ENCODE measurements around the gene IFT57. TPM values are rescaled to one million over a fixed set of nuclear protein-coding genes. Genes with fewer than 3 reads are reported as not detected.

IFT57 gene
- total RNA-seq, 1 donor: 74.9 TPM

GRCh38 chr3:108180194-108180593 is 42.0 kb downstream of the IFT57 start:
- Histone ChIP-seq H3K27me3 (ENCODE audit: insufficient read depth, low read length) (no peaks in the 10 kb centered on the region), H3K79me2 (ENCODE audit: insufficient read depth, low read length) (no peaks in the 10 kb centered on the region), H3K36me3 (ENCODE audit: insufficient read depth, low read length) (no peaks in the 10 kb centered on the region), H3K4me1 (ENCODE audit: insufficient read depth, low read length) (peaks cover 34% of the 10 kb centered on the region), H2AFZ (ENCODE audit: low read length) (no peak overlapping the region), H3K4me3 (ENCODE audit: insufficient read depth, low read length) (no peak overlapping the region), H3K4me2 (ENCODE audit: insufficient read depth, low read length) (peak overlapping the region; percentile 20), H3K9me3 (ENCODE audit: low read depth, low read length) (no peaks in the 10 kb centered on the region), H4K20me1 (ENCODE audit: insufficient read depth, low read length) (no peaks in the 10 kb centered on the region), H3K27ac (ENCODE audit: low read depth, low read length) (peak overlapping the region; percentile 69)
- no peak for DNase-seq (ENCODE audit: insufficient read length, low spot score, missing footprints)
- no peak for TF ChIP-seq CTCF (IDR thresholded peaks at IDR 0.05; ENCODE audit: extremely low read depth, low read depth, low read length)

- TF ChIP-seq CTCF (IDR thresholded peaks at IDR 0.05; ENCODE audit: extremely low read depth, low read depth, low read length): no peak
- H3K4me1 ChIP-seq (ENCODE audit: insufficient read depth, low read length): peaks cover 35% of the 10 kb centered on the region
- DNase-seq (ENCODE audit: insufficient read length, low spot score, missing footprints): no peak
- H3K79me2 ChIP-seq (ENCODE audit: insufficient read depth, low read length): no peaks in the 10 kb centered on the region
- no peaks in the 10 kb centered on the region for H3K36me3 ChIP-seq (ENCODE audit: insufficient read depth, low read length)
- no peaks in the 10 kb centered on the region for H3K27me3 ChIP-seq (ENCODE audit: insufficient read depth, low read length)
- peak overlapping the region; percentile 69 for H3K27ac ChIP-seq (ENCODE audit: low read depth, low read length)
- no peaks in the 10 kb centered on the region for H3K9me3 ChIP-seq (ENCODE audit: low read depth, low read length)
- H4K20me1 ChIP-seq (ENCODE audit: insufficient read depth, low read length): no peaks in the 10 kb centered on the region
- no peak overlapping the region for H3K4me3 ChIP-seq (ENCODE audit: insufficient read depth, low read length)
- H3K4me2 ChIP-seq (ENCODE audit: insufficient read depth, low read length): peak overlapping the region; percentile 11
- H2AFZ ChIP-seq (ENCODE audit: low read length): no peak overlapping the region
Observed at GRCh38 chr3:108178676-108179075, 43.5 kb downstream of the IFT57 start.

GRCh38 chr3:108177536-108177935 is 44.7 kb downstream of the IFT57 start:
- H3K4me2 ChIP-seq (ENCODE audit: insufficient read depth, low read length): no peak overlapping the region
- no peak for TF ChIP-seq CTCF (IDR thresholded peaks at IDR 0.05; ENCODE audit: extremely low read depth, low read depth, low read length)
- no peak overlapping the region for H3K4me3 ChIP-seq (ENCODE audit: insufficient read depth, low read length)
- no peak overlapping the region for H2AFZ ChIP-seq (ENCODE audit: low read length)
- peaks cover 31% of the 10 kb centered on the region for H3K4me1 ChIP-seq (ENCODE audit: insufficient read depth, low read length)
- DNase-seq (ENCODE audit: insufficient read length, low spot score, missing footprints): no peak
- no peaks in the 10 kb centered on the region for H3K79me2 ChIP-seq (ENCODE audit: insufficient read depth, low read length)
- no peaks in the 10 kb centered on the region for H3K27me3 ChIP-seq (ENCODE audit: insufficient read depth, low read length)
- H4K20me1 ChIP-seq (ENCODE audit: insufficient read depth, low read length): no peaks in the 10 kb centered on the region
- H3K36me3 ChIP-seq (ENCODE audit: insufficient read depth, low read length): no peaks in the 10 kb centered on the region
- no peaks in the 10 kb centered on the region for H3K9me3 ChIP-seq (ENCODE audit: low read depth, low read length)
- H3K27ac ChIP-seq (ENCODE audit: low read depth, low read length): no peak overlapping the region

GRCh38 chr3:108175352-108175751 is 46.9 kb downstream of the IFT57 start:
- TF ChIP-seq CTCF (IDR thresholded peaks at IDR 0.05; ENCODE audit: extremely low read depth, low read depth, low read length): no peak
- Histone ChIP-seq H4K20me1 (ENCODE audit: insufficient read depth, low read length) (no peaks in the 10 kb centered on the region), H3K4me3 (ENCODE audit: insufficient read depth, low read length) (no peak overlapping the region), H2AFZ (ENCODE audit: low read length) (no peak overlapping the region), H3K4me2 (ENCODE audit: insufficient read depth, low read length) (no peak overlapping the region), H3K27me3 (ENCODE audit: insufficient read depth, low read length) (no peaks in the 10 kb centered on the region), H3K27ac (ENCODE audit: low read depth, low read length) (no peak overlapping the region), H3K79me2 (ENCODE audit: insufficient read depth, low read length) (no peaks in the 10 kb centered on the region), H3K36me3 (ENCODE audit: insufficient read depth, low read length) (no peaks in the 10 kb centered on the region), H3K9me3 (ENCODE audit: low read depth, low read length) (no peaks in the 10 kb centered on the region), H3K4me1 (ENCODE audit: insufficient read depth, low read length) (peaks cover 24% of the 10 kb centered on the region)
- no peak for DNase-seq (ENCODE audit: insufficient read length, low spot score, missing footprints)
